Measurements from ENCODE around the gene PIK3R1.

DNA sequence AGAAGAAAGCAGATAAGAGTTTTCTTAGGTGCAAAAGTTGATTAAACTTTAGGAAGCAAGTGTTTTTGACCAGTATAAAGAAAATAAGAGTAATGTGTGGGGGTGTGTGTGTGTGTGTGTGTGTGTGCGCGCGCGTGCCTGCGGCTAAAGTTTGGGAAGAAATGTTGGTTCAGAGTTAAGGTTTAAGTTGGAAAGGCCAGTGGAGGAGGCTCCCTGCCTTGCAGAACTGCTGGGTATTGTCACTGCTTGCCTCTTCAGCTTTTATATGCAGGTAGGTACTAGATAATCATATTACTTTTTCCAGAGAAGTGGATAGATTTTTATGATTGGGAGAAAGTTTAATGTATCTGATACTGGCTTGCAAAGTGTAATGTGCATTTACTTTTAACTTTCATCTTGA is 2.0 kb downstream of the PIK3R1 start:
- no peak for TF ChIP-seq MXI1 (IDR thresholded peaks at IDR 0.05; ENCODE audit: borderline replicate concordance, low read depth, low read length)
- TF ChIP-seq CTCF (conservative IDR thresholded peaks at IDR 0.05; ENCODE audit: low read depth, low read length): no peak
- TF ChIP-seq POLR2A (IDR thresholded peaks at IDR 0.05; ENCODE audit: low read depth, low read length): no peak
- TF ChIP-seq BHLHE40 (IDR thresholded peaks at IDR 0.05; ENCODE audit: low read depth, low read length): 0 out of 2 replicates have a peak, but pooled peaks have one; percentile 24
- TF ChIP-seq RAD21 (IDR thresholded peaks at IDR 0.05; ENCODE audit: low read length): no peak
- no peak for TF ChIP-seq RCOR1 (IDR thresholded peaks at IDR 0.05; ENCODE audit: insufficient replicate concordance, low read length)
- TF ChIP-seq USF2 (IDR thresholded peaks at IDR 0.05; ENCODE audit: low read depth, low read length): no peak
- TF ChIP-seq SMC3 (IDR thresholded peaks at IDR 0.05; ENCODE audit: low read depth, low read length): no peak
- no peak for TF ChIP-seq MAFK (IDR thresholded peaks at IDR 0.05; ENCODE audit: low read depth, low read length)
- no peak for TF ChIP-seq CEBPB (IDR thresholded peaks at IDR 0.05; ENCODE audit: low read depth, low read length)
